Tibial artery (tissue), 4 donors: ENCODE data around the gene CUX1.
"Not testable (repeated sequence)": the region's sequence is repeated elsewhere in the genome, so short reads cannot be mapped to it uniquely, and the experiment has no call there.

Experiments
- DNase-seq, 2 donors: peaks; one replicate each; pipeline ENCODE4 v3.0.0-alpha.2; 2019
- H3K27ac ChIP-seq, 2 donors: fragments of 200-600 bp; sonication (generic) in 1 of 2; 1 replicate in 1 of 2; 2 replicates in 1 of 2; pipeline ENCODE4 v1.5.1; 2018 to 2019; ENCODE audit warnings: mild to moderate bottlenecking in 1 of 2
- H3K27me3 ChIP-seq, 2 donors: fragments of 200-600 bp; sonication (generic) in 1 of 2; one replicate each; pipeline versions ENCODE4 v1.5.1 to v1.6.0; 2016 to 2019
- H3K36me3 ChIP-seq, 3 donors: fragments of 200-600 bp; sonication (generic) in 2 of 3; one replicate each; pipeline ENCODE4 v1.5.1; 2016 to 2019; ENCODE audit warnings: mild to moderate bottlenecking in 2 of 3
- H3K4me1 ChIP-seq, 4 donors: fragments of 200-600 bp; sonication (generic) in 2 of 4; 1 replicate in 3 of 4; 2 replicates in 1 of 4; pipeline ENCODE4 v1.5.1; 2016 to 2019
- H3K4me3 ChIP-seq, 2 donors: fragments of 200-600 bp; sonication (generic) in 1 of 2; 1 replicate in 1 of 2; 2 replicates in 1 of 2; pipeline ENCODE4 v1.5.1; 2018 to 2019; ENCODE audit warnings: mild to moderate bottlenecking in 2 of 2
- H3K9me3 ChIP-seq, 3 donors: fragments of 200-600 bp; sonication (generic) in 1 of 3; one replicate each; pipeline ENCODE4 v1.5.1; 2016 to 2019
- intact Hi-C: fragments of 100-400 bp; cut with DNase I; formaldehyde crosslinking; loops from one replicate; pipeline ENCODE4 v1.15.0; 2023; ENCODE audit warnings: low total_unique reads
- TF ChIP-seq, protein P1 (sequence below), 2 experiments: fragments of 200-600 bp in 1 of 2; fragments of 450-650 bp in 1 of 2; IDR thresholded peaks; one replicate each; pipeline ENCODE4 v1.5.1; 2017 to 2019; ENCODE audit warnings: antibody characterized with exemption in 2 of 2, mild to moderate bottlenecking in 1 of 2, moderate library complexity in 1 of 2

The CUX1 gene

DNA sequence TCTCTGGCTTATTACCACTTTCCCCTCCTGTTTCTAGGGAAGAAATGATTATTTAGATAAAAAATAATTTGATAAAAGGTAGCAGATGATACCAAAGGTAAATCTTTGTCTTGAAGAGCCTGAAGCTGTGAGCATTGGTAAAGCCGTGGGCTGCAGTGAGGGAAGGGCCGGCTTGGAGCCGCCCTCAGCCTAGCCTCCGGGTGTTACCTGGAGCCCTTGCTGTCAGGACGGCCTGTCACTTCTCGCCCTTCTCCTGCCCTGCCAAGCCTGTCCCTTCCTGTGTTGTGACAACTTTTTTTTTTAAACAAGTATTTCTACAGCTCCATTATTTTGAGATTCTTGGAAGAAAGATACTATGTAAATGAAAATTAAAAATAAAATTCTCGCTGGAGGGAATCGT lies 7.0 kb downstream of the CUX1 start:
- H3K36me3 ChIP-seq, result no peaks in the 10 kb centered on the region
- H3K27ac ChIP-seq, result no peak overlapping the region
- H3K9me3 ChIP-seq, result no peaks in the 10 kb centered on the region
- no peak overlapping the region for H3K4me3 ChIP-seq
- TF ChIP-seq, protein P1, sequence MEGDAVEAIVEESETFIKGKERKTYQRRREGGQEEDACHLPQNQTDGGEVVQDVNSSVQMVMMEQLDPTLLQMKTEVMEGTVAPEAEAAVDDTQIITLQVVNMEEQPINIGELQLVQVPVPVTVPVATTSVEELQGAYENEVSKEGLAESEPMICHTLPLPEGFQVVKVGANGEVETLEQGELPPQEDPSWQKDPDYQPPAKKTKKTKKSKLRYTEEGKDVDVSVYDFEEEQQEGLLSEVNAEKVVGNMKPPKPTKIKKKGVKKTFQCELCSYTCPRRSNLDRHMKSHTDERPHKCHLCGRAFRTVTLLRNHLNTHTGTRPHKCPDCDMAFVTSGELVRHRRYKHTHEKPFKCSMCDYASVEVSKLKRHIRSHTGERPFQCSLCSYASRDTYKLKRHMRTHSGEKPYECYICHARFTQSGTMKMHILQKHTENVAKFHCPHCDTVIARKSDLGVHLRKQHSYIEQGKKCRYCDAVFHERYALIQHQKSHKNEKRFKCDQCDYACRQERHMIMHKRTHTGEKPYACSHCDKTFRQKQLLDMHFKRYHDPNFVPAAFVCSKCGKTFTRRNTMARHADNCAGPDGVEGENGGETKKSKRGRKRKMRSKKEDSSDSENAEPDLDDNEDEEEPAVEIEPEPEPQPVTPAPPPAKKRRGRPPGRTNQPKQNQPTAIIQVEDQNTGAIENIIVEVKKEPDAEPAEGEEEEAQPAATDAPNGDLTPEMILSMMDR (IDR thresholded peaks at IDR 0.05), result no peak
- intact Hi-C loops, result no loop called here
- no peak for DNase-seq
- H3K27me3 ChIP-seq, result no peaks in the 10 kb centered on the region
- H3K4me1 ChIP-seq, result peaks cover 0 to 21% (median 9%) of the 10 kb centered on the region in 4 donors

DNA sequence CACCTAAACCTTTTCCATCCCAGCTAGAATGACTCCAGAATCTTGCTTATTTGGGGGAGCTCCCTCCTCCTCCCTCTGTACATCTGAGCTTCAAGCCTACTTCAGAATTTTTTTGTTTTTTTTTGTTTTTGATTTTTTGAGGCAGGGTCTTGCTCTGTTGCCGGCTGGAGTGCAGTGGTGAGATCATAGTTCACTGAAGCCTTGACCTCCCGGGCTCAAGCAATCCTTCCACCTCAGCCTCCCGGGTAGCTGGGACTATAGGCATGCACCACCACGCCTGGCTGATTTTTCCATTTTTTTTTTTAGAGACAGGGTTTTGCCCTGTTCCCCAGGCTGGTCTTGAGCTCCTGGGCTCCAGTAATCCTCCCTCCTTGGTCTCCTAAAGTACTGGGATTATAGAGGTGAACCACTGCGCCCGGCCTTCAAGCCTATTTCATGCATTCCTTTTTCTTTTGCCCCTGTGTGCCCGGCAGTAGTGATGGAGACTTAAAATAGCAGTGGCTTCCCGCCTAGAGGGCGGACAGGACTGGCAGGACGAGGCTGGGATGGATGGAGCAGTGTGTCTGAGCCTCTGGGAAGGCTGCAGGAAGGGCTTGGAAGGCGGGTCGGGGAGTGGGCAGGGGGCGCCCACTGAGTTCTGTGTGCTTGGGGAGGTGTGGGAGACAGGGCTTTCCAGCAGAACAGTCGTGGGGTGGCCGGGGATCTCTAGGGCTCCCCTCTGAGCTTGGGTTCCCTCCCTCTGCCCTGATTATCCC lies 8.8 kb downstream of the CUX1 start:
- intact Hi-C loops, result no loop called here
- Histone ChIP-seq H3K27ac (no peak overlapping the region), H3K9me3 (no peaks in the 10 kb centered on the region), H3K27me3 (no peaks in the 10 kb centered on the region), H3K4me3 (no peak overlapping the region), H3K4me1 (peaks cover 0 to 16% (median 9%) of the 10 kb centered on the region in 4 donors), H3K36me3 (no peaks in the 10 kb centered on the region)
- DNase-seq, result no peak
- TF ChIP-seq, protein P1 (IDR thresholded peaks at IDR 0.05), result no peak

DNA sequence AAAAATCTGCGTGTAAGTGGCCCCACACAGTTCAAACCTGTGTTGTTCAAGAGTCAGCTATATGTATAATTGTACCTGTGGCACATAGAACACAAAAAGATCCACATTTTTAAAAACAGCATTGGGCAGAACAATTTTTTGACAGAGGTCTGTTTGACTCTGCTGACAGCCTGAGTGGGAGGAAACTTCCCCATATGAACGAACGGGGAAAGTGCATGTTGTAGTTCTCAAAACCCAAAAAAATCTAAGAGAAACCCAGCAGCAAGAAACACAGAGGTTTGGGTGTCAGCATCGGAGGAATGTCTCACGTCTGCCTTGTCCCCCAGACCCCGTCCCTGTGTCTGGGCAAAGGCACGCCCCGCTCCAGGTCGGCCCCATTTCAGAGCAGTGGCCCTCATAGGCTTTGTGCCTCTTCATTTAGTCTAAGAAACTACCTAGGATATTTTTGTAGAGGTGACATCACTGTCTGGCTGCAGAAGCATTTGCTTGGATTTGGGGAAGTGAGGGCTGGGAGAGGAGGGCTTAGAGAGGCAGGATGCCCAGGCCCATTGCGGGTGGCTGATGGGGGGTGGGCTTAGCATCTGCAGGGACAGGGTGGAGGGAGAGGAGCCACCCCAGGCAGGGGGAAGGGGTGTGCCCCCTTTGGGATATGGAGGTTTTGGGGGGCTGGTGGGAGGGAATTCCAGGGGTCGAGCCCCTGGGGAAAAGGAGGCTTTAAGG lies 11.0 kb downstream of the CUX1 start:
- Histone ChIP-seq H3K4me1 (peaks cover 0 to 16% (median 4%) of the 10 kb centered on the region in 4 donors), H3K27me3 (no peaks in the 10 kb centered on the region), H3K36me3 (no peaks in the 10 kb centered on the region), H3K9me3 (no peaks in the 10 kb centered on the region), H3K27ac (no peak overlapping the region), H3K4me3 (no peak overlapping the region)
- no peak for DNase-seq
- intact Hi-C loops, result no loop called here
- TF ChIP-seq, protein P1 (IDR thresholded peaks at IDR 0.05), result no peak

DNA sequence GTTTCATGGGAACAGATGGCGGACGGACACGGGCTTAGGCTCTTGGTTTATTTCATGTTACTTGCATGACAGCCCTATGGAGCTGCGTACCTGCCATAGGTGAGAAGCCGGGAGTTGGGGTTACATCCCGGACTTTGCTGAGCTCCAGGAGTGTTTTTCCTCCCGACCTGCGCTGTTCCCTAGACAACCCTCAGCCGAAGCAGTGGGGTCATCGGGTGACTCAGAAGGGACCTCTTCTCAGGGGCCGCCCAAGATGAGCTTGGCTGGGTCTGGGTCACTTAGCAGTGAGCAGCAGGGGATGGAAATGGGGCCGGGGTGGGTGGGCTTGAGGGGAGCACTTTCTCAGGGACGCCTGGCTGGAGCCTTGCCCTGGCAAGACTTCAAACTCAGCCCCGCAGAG lies 11.9 kb downstream of the CUX1 start:
- Histone ChIP-seq H3K4me1 (peaks cover 0 to 16% (median 4%) of the 10 kb centered on the region in 4 donors), H3K27me3 (no peaks in the 10 kb centered on the region), H3K27ac (no peak overlapping the region), H3K9me3 (no peaks in the 10 kb centered on the region), H3K4me3 (no peak overlapping the region), H3K36me3 (no peaks in the 10 kb centered on the region)
- TF ChIP-seq, protein P1 (IDR thresholded peaks at IDR 0.05), result no peak
- DNase-seq, result no peak
- intact Hi-C loops, result no loop called here

DNA sequence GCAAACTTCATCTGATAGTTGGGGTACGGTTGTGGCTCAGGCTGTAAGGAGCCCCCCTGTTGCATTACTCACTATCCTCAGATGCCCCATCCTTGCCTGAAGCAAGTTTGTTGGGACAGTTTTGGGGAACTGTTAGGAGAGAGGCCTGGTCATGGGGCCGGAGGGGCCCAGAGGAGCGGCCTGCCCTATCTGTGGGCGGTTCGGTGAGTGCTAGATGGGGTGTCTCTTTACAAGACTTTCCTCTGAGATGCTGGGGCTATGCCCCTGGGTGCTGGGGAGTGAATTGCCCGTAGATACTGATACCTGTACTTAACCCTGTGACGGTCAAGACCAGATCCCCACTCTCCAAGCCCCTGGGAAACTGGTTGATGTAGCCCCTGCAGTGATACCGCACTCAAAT lies 12.4 kb downstream of the CUX1 start:
- Histone ChIP-seq H3K36me3 (no peaks in the 10 kb centered on the region), H3K27ac (no peak overlapping the region), H3K4me1 (peaks cover 0 to 16% (median 4%) of the 10 kb centered on the region in 4 donors), H3K9me3 (no peaks in the 10 kb centered on the region), H3K27me3 (no peaks in the 10 kb centered on the region), H3K4me3 (no peak overlapping the region)
- intact Hi-C loops, result no loop called here
- no peak for DNase-seq
- TF ChIP-seq, protein P1 (IDR thresholded peaks at IDR 0.05), result no peak

DNA sequence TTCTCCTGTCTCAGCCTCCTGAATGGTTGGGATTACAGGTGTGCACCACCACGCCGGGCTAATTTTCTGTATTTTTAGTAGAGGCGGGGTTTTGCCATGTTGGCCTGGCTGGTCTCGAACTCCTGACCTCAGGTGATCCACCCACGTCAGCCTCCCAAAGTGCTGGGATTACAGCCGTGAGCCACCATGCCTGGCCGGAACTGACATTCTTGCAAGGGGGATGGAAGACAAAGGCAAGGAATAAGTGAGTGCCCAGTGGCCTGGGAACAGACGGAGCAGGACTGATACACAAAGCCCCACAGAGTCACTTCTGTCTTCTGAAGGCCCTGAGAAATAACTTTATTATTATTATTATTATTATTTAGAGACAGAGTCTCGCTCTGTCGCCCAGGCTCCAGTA lies 14.0 kb downstream of the CUX1 start:
- intact Hi-C loops, H3K27me3 ChIP-seq, DNase-seq, H3K4me3 ChIP-seq, H3K9me3 ChIP-seq, H3K27ac ChIP-seq, H3K36me3 ChIP-seq: not testable (repeated sequence)
- peaks cover 0 to 12% (median 1%) of the 10 kb centered on the region in 4 donors for H3K4me1 ChIP-seq
